ENCODE data around the gene SNX25.
A peak's percentile ranks its signal among the peaks of the same experiment; 100 is the strongest.

DNA sequence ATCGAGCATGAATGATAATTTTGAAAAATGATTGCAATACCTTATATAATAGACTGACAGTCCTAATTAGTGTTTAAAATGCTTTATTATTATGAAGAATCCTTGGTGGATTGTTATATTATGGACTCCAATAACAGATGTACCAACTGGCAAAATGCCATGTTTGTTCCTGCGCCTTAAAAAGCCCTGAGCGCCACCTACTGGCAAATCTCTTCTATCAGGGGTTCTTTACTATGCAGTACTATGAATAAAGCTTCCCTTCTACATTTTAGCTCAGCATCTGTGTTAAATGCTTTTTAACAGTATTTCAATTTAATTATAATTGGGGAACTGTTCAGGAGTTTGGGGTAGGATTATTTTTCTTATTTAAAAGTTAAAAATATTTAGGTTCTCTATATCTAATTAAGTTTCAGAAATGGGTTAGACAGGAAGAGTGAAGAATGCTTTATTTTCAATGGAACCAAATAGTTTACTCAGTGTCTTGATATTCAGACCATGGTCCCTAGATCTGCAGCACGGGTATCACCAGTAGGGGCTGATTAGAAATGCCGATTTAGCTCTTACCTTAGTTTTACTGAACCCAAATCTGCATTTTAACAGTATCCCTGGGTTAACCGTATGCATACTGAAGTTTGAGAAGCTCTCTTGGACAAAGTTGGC lies 25.6 kb upstream of the SNX25 start:
- no peak for TF ChIP-seq POLR2A (IDR thresholded peaks at IDR 0.05)
- TF ChIP-seq, protein P1, sequence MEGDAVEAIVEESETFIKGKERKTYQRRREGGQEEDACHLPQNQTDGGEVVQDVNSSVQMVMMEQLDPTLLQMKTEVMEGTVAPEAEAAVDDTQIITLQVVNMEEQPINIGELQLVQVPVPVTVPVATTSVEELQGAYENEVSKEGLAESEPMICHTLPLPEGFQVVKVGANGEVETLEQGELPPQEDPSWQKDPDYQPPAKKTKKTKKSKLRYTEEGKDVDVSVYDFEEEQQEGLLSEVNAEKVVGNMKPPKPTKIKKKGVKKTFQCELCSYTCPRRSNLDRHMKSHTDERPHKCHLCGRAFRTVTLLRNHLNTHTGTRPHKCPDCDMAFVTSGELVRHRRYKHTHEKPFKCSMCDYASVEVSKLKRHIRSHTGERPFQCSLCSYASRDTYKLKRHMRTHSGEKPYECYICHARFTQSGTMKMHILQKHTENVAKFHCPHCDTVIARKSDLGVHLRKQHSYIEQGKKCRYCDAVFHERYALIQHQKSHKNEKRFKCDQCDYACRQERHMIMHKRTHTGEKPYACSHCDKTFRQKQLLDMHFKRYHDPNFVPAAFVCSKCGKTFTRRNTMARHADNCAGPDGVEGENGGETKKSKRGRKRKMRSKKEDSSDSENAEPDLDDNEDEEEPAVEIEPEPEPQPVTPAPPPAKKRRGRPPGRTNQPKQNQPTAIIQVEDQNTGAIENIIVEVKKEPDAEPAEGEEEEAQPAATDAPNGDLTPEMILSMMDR (IDR thresholded peaks at IDR 0.05) = peak; percentile 72 to 91 (median 88)
